B cell (primary cell): ENCODE results near the gene CHD6. TPM values are rescaled to one million over a fixed set of nuclear protein-coding genes. Genes with fewer than 3 reads are reported as not detected.

ENCODE experiments used
- ATAC-seq: fragments of 200-7000 bp; cut with Tn5 transposase; one replicate; pipeline ENCODE4 v1.10.0; 2021; ENCODE audit warnings: low read depth, mild to moderate bottlenecking, moderate number of reproducible peaks, moderate library complexity
- CTCF ChIA-PET: fragments of 350-600 bp; sonication (Branson Sonifier 250); formaldehyde crosslinking; loops from one replicate; lab custom pipeline; 2021; ENCODE audit warnings: antibody characterized with exemption, inconsistent platforms; lab: Charles Lee
- POLR2A ChIA-PET: fragments of 350-600 bp; sonication (Branson Sonifier 250); formaldehyde crosslinking; loops from one replicate; lab custom pipeline; 2021; ENCODE audit warnings: antibody characterized with exemption; lab: Charles Lee
- DNase-seq: peaks from one replicate; pipeline ENCODE4 v3.0.0; 2013
- H2AFZ ChIP-seq: 2 replicates; pipeline ENCODE4 v1.6.1; 2012; ENCODE audit warnings: mild to moderate bottlenecking, low read depth, low read length; ENCODE audit not compliant: insufficient read depth, poor library complexity, severe bottlenecking
- H3K27ac ChIP-seq, 2 donors: 1 replicate in 1 of 2; 2 replicates in 1 of 2; pipeline ENCODE4 v1.5.1; 2012 to 2013; ENCODE audit warnings: low read length in 2 of 2, mild to moderate bottlenecking in 2 of 2, moderate library complexity in 1 of 2
- H3K27me3 ChIP-seq, 4 experiments: fragments of 200-600 bp in 1 of 4; sonication (generic) in 1 of 4; replicated peaks in 1 of 4; 1 replicate in 2 of 4; 2 replicates in 2 of 4; pipeline versions ENCODE4 v1.6.1 to v1.7.0; 2013 to 2016; ENCODE audit warnings: low read length in 3 of 4, mild to moderate bottlenecking in 2 of 4, mixed read lengths in 1 of 4, moderate library complexity in 1 of 4; ENCODE audit not compliant: insufficient read depth in 4 of 4, control insufficient read depth in 3 of 4; ENCODE audit errors: control extremely low read depth in 1 of 4
- H3K36me3 ChIP-seq, 2 experiments: replicated peaks in 1 of 2; 1 replicate in 1 of 2; 2 replicates in 1 of 2; pipeline versions ENCODE4 v1.6.1 to v1.7.1; 2013; ENCODE audit warnings: low read length in 1 of 2; ENCODE audit not compliant: insufficient read depth in 2 of 2, control insufficient read depth in 1 of 2; ENCODE audit errors: control extremely low read depth in 1 of 2, extremely low read depth in 1 of 2
- H3K4me1 ChIP-seq, 2 donors: fragments of 200-600 bp in 1 of 2; sonication (generic) in 1 of 2; 1 replicate in 1 of 2; 2 replicates in 1 of 2; pipeline versions ENCODE4 v1.5.1 to v1.6.1; 2013 to 2017; ENCODE audit warnings: low read length in 2 of 2; ENCODE audit not compliant: control insufficient read depth in 2 of 2, insufficient read depth in 2 of 2
- H3K4me2 ChIP-seq: replicated peaks from 2 replicates; pipeline ENCODE3; 2012; ENCODE audit warnings: mild to moderate bottlenecking, low read depth, low read length; ENCODE audit not compliant: poor library complexity, severe bottlenecking
- H3K4me3 ChIP-seq, 5 experiments: fragments of 200-600 bp in 1 of 5; sonication (generic) in 1 of 5; 1 replicate in 3 of 5; 2 replicates in 2 of 5; pipeline versions ENCODE4 v1.5.1 to v1.7.0; 2011 to 2016; ENCODE audit warnings: low read length in 4 of 5, mild to moderate bottlenecking in 4 of 5, low read depth in 2 of 5, control low read depth in 1 of 5, moderate library complexity in 1 of 5; ENCODE audit not compliant: insufficient read depth in 1 of 5; ENCODE audit errors: control extremely low read depth in 1 of 5, extremely low read depth in 1 of 5
- H3K79me2 ChIP-seq: fragments of 200-600 bp; sonication (generic); one replicate; pipeline ENCODE4 v1.6.0; 2016; ENCODE audit warnings: low read length; ENCODE audit not compliant: control insufficient read depth, insufficient read depth
- H3K9ac ChIP-seq: fragments of 200-600 bp; sonication (generic); 2 replicates; pipeline ENCODE4 v1.6.1; 2017; ENCODE audit warnings: mild to moderate bottlenecking, low read length, moderate library complexity
- H3K9me3 ChIP-seq, 3 donors: one replicate each; pipeline versions ENCODE4 v1.6.1 to v1.7.1; 2013; ENCODE audit warnings: low read length in 2 of 3; ENCODE audit not compliant: control insufficient read depth in 2 of 3, insufficient read depth in 1 of 3; ENCODE audit errors: control extremely low read depth in 1 of 3
- H4K20me1 ChIP-seq: 2 replicates; pipeline ENCODE4 v1.6.0; 2012; ENCODE audit warnings: mild to moderate bottlenecking, low read length; ENCODE audit not compliant: insufficient read depth, control insufficient read depth, poor library complexity, severe bottlenecking
- H3K27ac Mint-ChIP-seq: one replicate; pipeline ENCODE4 v1.8.0; 2021; ENCODE audit warnings: mixed read lengths
- H3K27me3 Mint-ChIP-seq: one replicate; pipeline ENCODE4 v1.8.0; 2021; ENCODE audit warnings: mixed read lengths
- H3K4me1 Mint-ChIP-seq: one replicate; pipeline ENCODE4 v1.8.0; 2021; ENCODE audit warnings: mixed read lengths
- H3K4me3 Mint-ChIP-seq: one replicate; pipeline ENCODE4 v1.8.0; 2021; ENCODE audit warnings: mixed read lengths
- H3K9me3 Mint-ChIP-seq: one replicate; pipeline ENCODE4 v1.8.0; 2022; ENCODE audit warnings: mixed read lengths; ENCODE audit not compliant: insufficient read depth
- CTCF ChIP-seq: fragments of 200-600 bp; IDR thresholded peaks from one replicate; pipeline ENCODE4 v1.8.0; 2022; ENCODE audit warnings: antibody characterized with exemption, mild to moderate bottlenecking
- EZH2 ChIP-seq: IDR thresholded peaks from 2 replicates; pipeline ENCODE4 v1.6.1; 2012; ENCODE audit warnings: borderline replicate concordance, low read depth, mild to moderate bottlenecking, moderate library complexity, low read length; ENCODE audit not compliant: insufficient read depth, poor library complexity, severe bottlenecking
- WGBS: methylation state at CpG from one replicate; pipeline ENCODE4 v1.1.5; 2013; ENCODE audit warnings: missing lambda C conversion rate; ENCODE audit not compliant: insufficient coverage; 5-methylcytosine and 5-hydroxymethylcytosine counted together
- intact Hi-C: fragments of 100-400 bp; cut with micrococcal nuclease; formaldehyde crosslinking; loops from one replicate; pipeline ENCODE4 v1.10.0; 2022
- polyA plus RNA-seq: library from polyadenylated mRNA; depleted of rRNA; stranded (reverse); fragments of >200 nt; gene quantifications from 2 replicates; pipeline ENCODE4 v1.2.3, GENCODE V29; 2012
- total RNA-seq, 2 donors: library from RNA; stranded (reverse); fragments of 120-200 nt in 1 of 2; gene quantifications; 1 replicate in 1 of 2; 2 replicates in 1 of 2; pipeline versions ENCODE4 v1.2.3 to v1.2.4, GENCODE V29; 2013 to 2022

The CHD6 gene
- total and polyA plus RNA-seq, 2 donors (not counting 1 experiment from before 2014, with no cell fraction given) = 10.3 to 117 TPM

GRCh38 chr20:41355598-41356203, 262.5 kb downstream of the CHD6 start:
- Mint-ChIP-seq H3K9me3 (no peaks in the 10 kb centered on the region), H3K4me3 (no peak overlapping the region), H3K27ac (no peak overlapping the region), H3K27me3 (no peaks in the 10 kb centered on the region), H3K4me1 (no peaks in the 10 kb centered on the region)
- Histone ChIP-seq H3K27me3 (no peaks in the 10 kb centered on the region), H2AFZ (no peak overlapping the region), H3K9ac (no peak overlapping the region), H3K9me3 (no peaks in the 10 kb centered on the region), H3K4me1 (no peaks in the 10 kb centered on the region), H3K4me2 (no peak overlapping the region), H3K36me3 (no peaks in the 10 kb centered on the region), H4K20me1 (no peaks in the 10 kb centered on the region), H3K79me2 (no peaks in the 10 kb centered on the region), H3K4me3 (no peak overlapping the region), H3K27ac (no peak overlapping the region)
- ATAC-seq (no peak), DNase-seq (no peak)
- WGBS = 100% methylated on average over 2 of the region's 7 CpGs
- intact Hi-C loops = no loop called here
- TF ChIP-seq CTCF = no peak
- TF ChIP-seq EZH2 = no peak
- ChIA-PET CTCF (no interaction called here), POLR2A (no interaction called here)

- ATAC-seq = no peak
Measured at GRCh38 chr20:41355192-41355591, 263.0 kb downstream of the CHD6 start.

More at GRCh38 chr20:41355192-41355591, 263.0 kb downstream of the CHD6 start:
- TF ChIP-seq EZH2 (no peak), CTCF (no peak)
- CTCF ChIA-PET = no interaction called here
- H3K4me3 ChIP-seq = no peak overlapping the region
- H3K27me3 Mint-ChIP-seq = peaks cover 5% of the 10 kb centered on the region
- no peaks in the 10 kb centered on the region for H3K36me3 ChIP-seq
- no peaks in the 10 kb centered on the region for H3K79me2 ChIP-seq
- H3K9me3 ChIP-seq = no peaks in the 10 kb centered on the region
- WGBS = 100% methylated on average over 3 of the region's 3 CpGs
- intact Hi-C loops = no loop called here
- no peak overlapping the region for H2AFZ ChIP-seq
- H3K4me1 ChIP-seq = no peaks in the 10 kb centered on the region
- H3K27ac Mint-ChIP-seq = no peak overlapping the region
- H3K4me3 Mint-ChIP-seq = no peak overlapping the region
- no peak overlapping the region for H3K27ac ChIP-seq
- POLR2A ChIA-PET = no interaction called here
- H3K4me2 ChIP-seq = no peak overlapping the region
- H4K20me1 ChIP-seq = no peaks in the 10 kb centered on the region
- no peak for DNase-seq
- H3K27me3 ChIP-seq = no peaks in the 10 kb centered on the region
- H3K9me3 Mint-ChIP-seq = no peaks in the 10 kb centered on the region
- H3K4me1 Mint-ChIP-seq = no peaks in the 10 kb centered on the region
- H3K9ac ChIP-seq = no peak overlapping the region
